IPS DF 6.9 (cell line): ENCODE measurements around the gene MUC5AC.
"Not testable (repeated sequence)": the region's sequence is repeated elsewhere in the genome, so short reads cannot be mapped to it uniquely, and the experiment has no call there.

Experiments used
- DNase-seq: peaks from one replicate; pipeline ENCODE4 v3.0.0-alpha.2; 2013; ENCODE audit warnings: low read depth, low spot score
- H3K27ac ChIP-seq: one replicate; pipeline ENCODE4 v1.5.1; 2013; ENCODE audit warnings: low read length, control low read depth
- H3K27me3 ChIP-seq: 2 replicates; pipeline ENCODE4 v1.6.1; 2013; ENCODE audit warnings: mild to moderate bottlenecking, low read length; ENCODE audit not compliant: control insufficient read depth, insufficient read depth
- H3K36me3 ChIP-seq: 2 replicates; pipeline ENCODE4 v1.6.1; 2013; ENCODE audit warnings: low read length; ENCODE audit not compliant: control insufficient read depth, insufficient read depth
- H3K4me1 ChIP-seq: 2 replicates; pipeline ENCODE4 v1.6.1; 2013; ENCODE audit warnings: low read length; ENCODE audit not compliant: control insufficient read depth, insufficient read depth
- H3K4me3 ChIP-seq: 2 replicates; pipeline ENCODE4 v1.5.1; 2013; ENCODE audit warnings: mild to moderate bottlenecking, low read length
- H3K9me3 ChIP-seq: 2 replicates; pipeline ENCODE4 v1.6.1; 2013; ENCODE audit warnings: low read length, inconsistent platforms; ENCODE audit not compliant: control insufficient read depth, insufficient read depth
- WGBS: extraction: QIAGEN DNeasy Blood & Tissue Kit; methylation state at CpG from one replicate; pipeline ENCODE4 v1.1.7; 2013; ENCODE audit warnings: mixed read lengths, missing lambda C conversion rate; ENCODE audit not compliant: insufficient read length, insufficient coverage; 5-methylcytosine and 5-hydroxymethylcytosine counted together

The MUC5AC gene

DNA sequence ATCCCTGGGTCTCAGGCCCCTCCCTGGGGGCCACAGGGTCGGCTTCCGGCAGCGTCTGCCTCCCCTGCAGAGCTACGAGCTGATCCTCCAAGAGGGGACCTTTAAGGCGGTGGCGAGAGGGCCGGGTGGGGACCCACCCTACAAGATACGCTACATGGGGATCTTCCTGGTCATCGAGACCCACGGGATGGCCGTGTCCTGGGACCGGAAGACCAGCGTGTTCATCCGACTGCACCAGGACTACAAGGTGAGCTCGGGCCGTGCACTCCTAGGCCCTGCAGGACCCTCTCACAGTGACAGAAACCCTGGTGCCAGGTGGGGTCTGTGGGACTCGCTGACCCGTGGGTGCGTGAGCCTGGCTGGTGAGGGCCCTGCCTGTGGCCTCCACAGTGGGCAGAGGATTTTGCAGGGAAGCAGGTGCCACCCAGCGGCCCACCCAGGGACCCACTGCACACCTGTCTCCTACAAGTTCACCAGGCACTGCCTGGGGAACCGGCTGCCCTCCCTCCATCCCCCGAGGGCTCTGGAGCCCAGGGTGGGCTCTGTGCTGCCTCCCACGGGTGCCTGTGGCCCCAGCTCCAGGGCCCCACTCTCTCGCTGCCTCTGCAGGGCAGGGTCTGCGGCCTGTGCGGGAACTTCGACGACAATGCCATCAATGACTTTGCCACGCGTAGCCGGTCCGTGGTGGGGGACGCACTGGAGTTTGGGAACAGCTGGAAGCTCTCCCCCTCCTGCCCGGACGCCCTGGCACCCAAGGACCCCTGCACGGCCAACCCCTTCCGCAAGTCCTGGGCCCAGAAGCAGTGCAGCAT, 78.8 kb downstream of the MUC5AC start:
- H3K27ac ChIP-seq, result no peak overlapping the region
- no peaks in the 10 kb centered on the region; the same call in 1 of the 2 replicates for H3K9me3 ChIP-seq
- no peaks in the 10 kb centered on the region; the same call in 1 of the 2 replicates for H3K36me3 ChIP-seq
- no peak overlapping the region for H3K4me3 ChIP-seq
- no peaks in the 10 kb centered on the region for H3K4me1 ChIP-seq
- no peak for DNase-seq
- no peaks in the 10 kb centered on the region for H3K27me3 ChIP-seq
- no CpG with 5 or more reads among the region's 37 CpGs for WGBS

DNA sequence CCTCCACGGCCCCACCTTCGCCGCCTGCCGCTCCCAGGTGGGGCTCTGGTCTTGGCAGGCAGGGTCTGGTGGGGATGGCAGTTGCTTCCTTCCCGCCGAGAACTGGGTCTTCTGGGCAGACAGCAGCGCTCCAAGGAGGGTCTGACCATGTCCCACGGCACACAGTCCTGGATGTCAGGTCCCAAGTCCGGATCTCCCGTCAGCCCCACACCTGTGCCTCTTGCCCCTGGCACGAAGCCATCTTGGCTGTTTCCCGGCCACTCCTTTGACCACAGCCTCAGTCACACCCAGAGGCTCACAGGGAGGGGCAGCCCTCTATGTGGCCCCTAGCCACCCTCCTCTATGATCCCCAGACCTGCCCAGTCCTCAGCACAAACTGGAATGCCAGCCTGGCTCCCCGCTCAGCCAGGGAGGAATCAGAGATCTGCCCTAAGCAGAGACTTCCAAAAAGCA, 79.4 kb downstream of the MUC5AC start:
- H3K27ac ChIP-seq, result no peak overlapping the region
- no peak for DNase-seq
- H3K4me3 ChIP-seq, result no peak overlapping the region
- H3K36me3 ChIP-seq, result no peaks in the 10 kb centered on the region; the same call in 1 of the 2 replicates
- no peaks in the 10 kb centered on the region; the same call in 1 of the 2 replicates for H3K9me3 ChIP-seq
- WGBS, result no CpG with 5 or more reads among the region's 13 CpGs
- no peaks in the 10 kb centered on the region for H3K4me1 ChIP-seq
- H3K27me3 ChIP-seq, result no peaks in the 10 kb centered on the region

DNA sequence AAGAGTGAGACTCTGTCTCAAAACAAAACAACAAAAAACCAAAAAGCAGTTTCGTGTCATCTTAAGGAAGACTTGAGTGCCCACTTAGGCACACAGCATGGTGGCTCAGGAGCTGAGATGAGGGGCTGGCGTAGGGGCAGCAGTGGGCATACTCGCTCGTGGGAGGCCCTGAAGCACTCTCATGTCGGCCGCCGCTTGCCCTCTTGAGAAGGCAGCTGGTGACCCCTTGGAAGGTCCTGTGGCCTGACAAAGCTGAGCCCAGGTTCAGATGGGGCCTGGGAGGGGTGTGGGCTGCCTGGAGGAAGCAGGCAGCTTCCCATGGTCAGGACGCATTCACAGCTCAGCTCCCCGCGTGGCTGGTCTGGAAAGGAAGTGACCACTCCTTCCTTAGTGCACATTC, 80.1 kb downstream of the MUC5AC start:
- WGBS, result no CpG with 5 or more reads among the region's 10 CpGs
- Histone ChIP-seq H3K36me3 (no peaks in the 10 kb centered on the region; the same call in 1 of the 2 replicates), H3K4me3 (no peak overlapping the region), H3K27me3 (no peaks in the 10 kb centered on the region), H3K27ac (no peak overlapping the region), H3K4me1 (no peaks in the 10 kb centered on the region), H3K9me3 (peaks cover 1% of the 10 kb centered on the region)
- no peak for DNase-seq

DNA sequence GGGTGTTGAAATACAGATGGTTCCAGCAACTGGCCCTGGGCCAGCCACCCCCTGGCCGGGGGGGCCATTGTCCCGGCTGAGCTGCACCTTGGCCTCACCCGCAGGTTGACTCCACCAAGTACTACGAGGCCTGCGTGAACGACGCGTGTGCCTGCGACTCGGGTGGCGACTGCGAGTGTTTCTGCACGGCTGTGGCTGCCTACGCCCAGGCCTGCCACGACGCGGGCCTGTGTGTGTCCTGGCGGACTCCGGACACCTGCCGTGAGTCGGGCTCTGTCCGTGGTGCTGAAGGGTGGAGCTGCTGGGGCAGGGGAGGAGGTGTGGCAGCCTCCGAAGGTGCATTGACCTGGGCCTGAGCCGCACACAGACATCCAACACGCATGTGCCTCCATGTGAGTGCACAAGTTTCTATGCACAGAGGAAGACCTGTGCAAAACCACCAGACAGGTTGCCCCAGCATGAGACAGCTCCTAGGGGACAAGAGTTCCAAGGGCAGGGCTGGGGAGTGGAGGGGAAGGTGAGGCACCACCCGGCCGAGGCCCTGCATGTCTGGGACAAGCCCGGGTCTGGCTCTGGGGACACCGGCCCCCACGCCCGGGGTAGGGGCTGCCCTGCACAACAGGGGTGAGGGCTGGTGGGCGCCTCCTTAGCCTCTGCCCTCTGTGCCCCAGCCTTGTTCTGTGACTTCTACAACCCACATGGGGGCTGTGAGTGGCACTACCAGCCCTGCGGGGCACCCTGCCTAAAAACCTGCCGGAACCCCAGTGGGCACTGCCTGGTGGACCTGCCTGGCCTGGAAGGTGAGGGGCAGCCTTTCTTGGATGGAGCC, 81.2 kb downstream of the MUC5AC start:
- no CpG with 5 or more reads among the region's 34 CpGs for WGBS

DNA sequence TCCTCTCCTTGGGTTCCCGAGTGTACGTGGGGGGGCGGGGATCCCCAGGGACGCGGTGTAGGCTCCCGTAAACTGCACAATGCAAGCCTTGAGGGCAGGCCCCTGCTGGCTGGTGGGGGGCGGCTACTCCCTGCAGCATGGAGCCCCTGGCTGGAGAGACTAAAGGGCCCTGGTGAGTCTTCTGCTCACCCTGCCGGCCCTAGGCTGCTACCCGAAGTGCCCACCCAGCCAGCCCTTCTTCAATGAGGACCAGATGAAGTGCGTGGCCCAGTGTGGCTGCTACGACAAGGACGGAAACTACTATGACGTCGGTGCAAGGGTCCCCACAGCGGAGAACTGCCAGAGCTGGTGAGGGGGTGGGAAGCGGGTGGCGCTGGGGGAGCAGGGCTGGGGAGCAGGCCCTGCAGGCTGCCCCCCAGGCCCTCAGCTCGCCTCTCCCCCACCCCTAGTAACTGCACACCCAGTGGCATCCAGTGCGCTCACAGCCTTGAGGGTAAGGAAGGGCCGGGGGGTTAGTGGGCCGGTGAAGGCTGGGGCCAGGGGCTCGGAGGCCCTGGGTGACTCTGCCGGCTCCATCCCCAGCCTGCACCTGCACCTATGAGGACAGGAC, 81.9 kb downstream of the MUC5AC start:
- no peak for DNase-seq
- no CpG with 5 or more reads among the region's 23 CpGs for WGBS
- Histone ChIP-seq H3K27ac (no peak overlapping the region), H3K9me3 (peaks cover 1% of the 10 kb centered on the region), H3K4me1 (no peaks in the 10 kb centered on the region), H3K27me3 (no peaks in the 10 kb centered on the region), H3K4me3 (no peak overlapping the region), H3K36me3 (no peaks in the 10 kb centered on the region; the same call in 1 of the 2 replicates)

More for the DNA sequence above, 81.2 kb downstream of the MUC5AC start:
- no peak overlapping the region for H3K27ac ChIP-seq
- H3K9me3 ChIP-seq, result peaks cover 1% of the 10 kb centered on the region
- H3K36me3 ChIP-seq, result no peaks in the 10 kb centered on the region; the same call in 1 of the 2 replicates
- no peaks in the 10 kb centered on the region for H3K4me1 ChIP-seq
- no peak for DNase-seq
- no peak overlapping the region for H3K4me3 ChIP-seq
- no peaks in the 10 kb centered on the region for H3K27me3 ChIP-seq

DNA sequence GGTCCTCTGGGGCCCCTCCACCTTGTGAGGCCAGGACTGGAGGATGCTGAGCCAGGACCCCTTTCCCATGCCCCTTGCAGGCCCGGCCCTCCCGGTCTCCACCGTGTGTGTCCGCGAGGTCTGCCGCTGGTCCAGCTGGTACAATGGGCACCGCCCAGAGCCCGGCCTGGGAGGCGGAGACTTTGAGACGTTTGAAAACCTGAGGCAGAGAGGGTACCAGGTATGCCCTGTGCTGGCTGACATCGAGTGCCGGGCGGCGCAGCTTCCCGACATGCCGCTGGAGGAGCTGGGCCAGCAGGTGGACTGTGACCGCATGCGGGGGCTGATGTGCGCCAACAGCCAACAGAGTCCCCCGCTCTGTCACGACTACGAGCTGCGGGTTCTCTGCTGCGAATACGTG, 83.0 kb downstream of the MUC5AC start:
- no CpG with 5 or more reads among the region's 25 CpGs for WGBS
- DNase-seq, result no peak
- Histone ChIP-seq H3K36me3 (no peaks in the 10 kb centered on the region; the same call in 1 of the 2 replicates), H3K4me3 (no peak overlapping the region), H3K27me3 (no peaks in the 10 kb centered on the region), H3K27ac (no peak overlapping the region), H3K4me1 (no peaks in the 10 kb centered on the region), H3K9me3 (peaks cover 1% of the 10 kb centered on the region)

DNA sequence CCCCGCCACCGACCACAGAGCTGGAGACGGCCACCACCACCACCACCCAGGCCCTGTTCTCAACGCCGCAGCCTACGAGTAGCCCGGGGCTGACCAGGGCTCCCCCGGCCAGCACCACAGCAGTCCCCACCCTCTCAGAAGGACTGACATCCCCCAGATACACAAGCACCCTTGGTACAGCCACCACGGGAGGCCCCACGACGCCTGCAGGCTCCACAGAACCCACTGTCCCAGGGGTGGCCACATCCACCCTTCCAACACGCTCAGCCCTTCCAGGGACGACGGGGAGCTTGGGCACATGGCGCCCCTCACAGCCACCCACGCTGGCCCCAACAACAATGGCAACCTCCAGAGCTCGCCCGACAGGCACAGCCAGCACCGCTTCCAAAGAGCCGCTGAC, 84.0 kb downstream of the MUC5AC start:
- Histone ChIP-seq H3K27ac (no peak overlapping the region), H3K9me3 (peaks cover 3% of the 10 kb centered on the region), H3K27me3 (no peaks in the 10 kb centered on the region), H3K4me3 (no peak overlapping the region), H3K36me3 (no peaks in the 10 kb centered on the region; the same call in 1 of the 2 replicates), H3K4me1 (no peaks in the 10 kb centered on the region)
- DNase-seq, result no peak
- no CpG with 5 or more reads among the region's 20 CpGs for WGBS

DNA sequence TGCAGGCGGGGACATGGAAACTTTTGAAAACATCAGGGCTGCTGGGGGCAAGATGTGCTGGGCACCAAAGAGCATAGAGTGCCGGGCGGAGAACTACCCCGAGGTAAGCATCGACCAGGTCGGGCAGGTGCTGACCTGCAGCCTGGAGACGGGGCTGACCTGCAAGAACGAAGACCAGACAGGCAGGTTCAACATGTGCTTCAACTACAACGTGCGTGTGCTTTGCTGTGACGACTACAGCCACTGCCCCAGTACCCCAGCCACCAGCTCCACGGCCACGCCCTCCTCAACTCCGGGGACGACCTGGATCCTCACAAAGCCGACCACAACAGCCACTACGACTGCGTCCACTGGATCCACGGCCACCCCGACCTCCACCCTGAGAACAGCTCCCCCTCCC, 84.5 kb downstream of the MUC5AC start:
- no peaks in the 10 kb centered on the region for H3K4me1 ChIP-seq
- WGBS, result no CpG with 5 or more reads among the region's 20 CpGs
- H3K4me3 ChIP-seq, result no peak overlapping the region
- DNase-seq, result no peak
- H3K9me3 ChIP-seq, result peaks cover 3% of the 10 kb centered on the region
- H3K27me3 ChIP-seq, result no peaks in the 10 kb centered on the region
- H3K36me3 ChIP-seq, result no peaks in the 10 kb centered on the region; the same call in 1 of the 2 replicates
- no peak overlapping the region for H3K27ac ChIP-seq

DNA sequence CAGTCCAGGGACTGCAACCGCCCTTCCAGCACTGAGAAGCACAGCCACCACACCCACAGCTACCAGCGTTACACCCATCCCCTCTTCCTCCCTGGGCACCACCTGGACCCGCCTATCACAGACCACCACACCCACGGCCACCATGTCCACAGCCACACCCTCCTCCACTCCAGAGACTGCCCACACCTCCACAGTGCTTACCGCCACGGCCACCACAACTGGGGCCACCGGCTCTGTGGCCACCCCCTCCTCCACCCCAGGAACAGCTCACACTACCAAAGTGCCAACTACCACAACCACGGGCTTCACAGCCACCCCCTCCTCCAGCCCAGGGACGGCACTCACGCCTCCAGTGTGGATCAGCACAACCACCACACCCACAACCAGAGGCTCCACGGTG, 85.0 kb downstream of the MUC5AC start:
- no CpG with 5 or more reads among the region's 11 CpGs for WGBS
- not testable (repeated sequence) for H3K4me3 ChIP-seq, DNase-seq, H3K27ac ChIP-seq, H3K36me3 ChIP-seq, H3K27me3 ChIP-seq, H3K9me3 ChIP-seq, H3K4me1 ChIP-seq

DNA sequence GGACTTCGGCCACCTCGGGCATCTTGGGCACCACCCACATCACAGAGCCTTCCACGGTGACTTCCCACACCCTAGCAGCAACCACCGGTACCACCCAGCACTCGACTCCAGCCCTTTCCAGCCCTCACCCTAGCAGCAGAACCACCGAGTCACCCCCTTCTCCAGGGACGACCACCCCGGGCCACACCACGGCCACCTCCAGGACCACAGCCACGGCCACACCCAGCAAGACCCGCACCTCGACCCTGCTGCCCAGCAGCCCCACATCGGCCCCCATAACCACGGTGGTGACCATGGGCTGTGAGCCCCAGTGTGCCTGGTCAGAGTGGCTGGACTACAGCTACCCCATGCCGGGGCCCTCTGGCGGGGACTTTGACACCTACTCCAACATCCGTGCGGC, 85.8 kb downstream of the MUC5AC start:
- H3K27me3 ChIP-seq, H3K9me3 ChIP-seq, H3K36me3 ChIP-seq, H3K4me1 ChIP-seq, H3K27ac ChIP-seq, DNase-seq, H3K4me3 ChIP-seq: not testable (repeated sequence)
- WGBS, result no CpG with 5 or more reads among the region's 18 CpGs
